ENCODE data around the gene S100A12.

GRCh38 chr1:153370146-153370545 is 5.3 kb downstream of the S100A12 start:
- TF ChIP-seq CTCF (IDR thresholded peaks at IDR 0.05; ENCODE audit: poor library complexity) (no peak), EZH2 (IDR thresholded peaks at IDR 0.05; ENCODE audit: borderline replicate concordance) (no peak), EZH2phosphoT487 (IDR thresholded peaks at IDR 0.05; ENCODE audit: low read depth, severe bottlenecking, unreplicated experiment) (no peak)

Data from hepatocyte (in vitro differentiated cells).